ENCODE measurements around the gene OS9.

Gene OS9

GRCh38 chr12:57723630-57723962 lies 29.7 kb downstream of the OS9 start:
- DNase-seq (ENCODE audit: low read depth) = no peak

- no peak for DNase-seq (ENCODE audit: low read depth)
Observed at GRCh38 chr12:57724003-57724935, 30.3 kb downstream of the OS9 start.

- no peak for DNase-seq (ENCODE audit: low read depth)
Observed at GRCh38 chr12:57724936-57725740, 31.2 kb downstream of the OS9 start.

- DNase-seq (ENCODE audit: low read depth) = no peak
Observed at GRCh38 chr12:57725851-57726150, 31.9 kb downstream of the OS9 start.

GRCh38 chr12:57726151-57726883 lies 32.4 kb downstream of the OS9 start:
- DNase-seq (ENCODE audit: low read depth) = no peak

GRCh38 chr12:57726884-57727757 lies 33.2 kb downstream of the OS9 start:
- no peak for DNase-seq (ENCODE audit: low read depth)

GRCh38 chr12:57727758-57728395 lies 33.9 kb downstream of the OS9 start:
- no peak for DNase-seq (ENCODE audit: low read depth)

- no peak for DNase-seq (ENCODE audit: low read depth)
Observed at GRCh38 chr12:57729321-57729844, 35.5 kb downstream of the OS9 start.

- no peak for DNase-seq (ENCODE audit: low read depth)
Observed at GRCh38 chr12:57730336-57731067, 36.6 kb downstream of the OS9 start.

GRCh38 chr12:57731411-57732080 lies 37.6 kb downstream of the OS9 start:
- no peak for DNase-seq (ENCODE audit: low read depth)

- no peak for DNase-seq (ENCODE audit: low read depth)
Observed at GRCh38 chr12:57732270-57732669, 38.3 kb downstream of the OS9 start.

- DNase-seq (ENCODE audit: low read depth) = no peak
Observed at GRCh38 chr12:57732726-57733593, 39.0 kb downstream of the OS9 start.

- DNase-seq (ENCODE audit: low read depth) = no peak
Observed at GRCh38 chr12:57733928-57734327, 40.0 kb downstream of the OS9 start.

GRCh38 chr12:57734591-57734990 lies 40.7 kb downstream of the OS9 start:
- DNase-seq (ENCODE audit: low read depth) = no peak

- no peak for DNase-seq (ENCODE audit: low read depth)
Observed at GRCh38 chr12:57735198-57735855, 41.4 kb downstream of the OS9 start.

GRCh38 chr12:57735952-57736740 lies 42.2 kb downstream of the OS9 start:
- no peak for DNase-seq (ENCODE audit: low read depth)

- DNase-seq (ENCODE audit: low read depth) = no peak
Observed at GRCh38 chr12:57736741-57737466, 43.0 kb downstream of the OS9 start.

Data from T-helper 22 cell (primary cell).